Gastrocnemius medialis (tissue), 4 donors: ENCODE measurements around the gene CAPG.

Experiments
- CTCF ChIP-seq, 5 experiments: fragments of 450-650 bp in 3 of 5; fragments of 200-600 bp in 2 of 5; sonication (generic) in 2 of 5; IDR thresholded peaks in 4 of 5; conservative IDR thresholded peaks in 1 of 5; 1 replicate in 4 of 5; 2 replicates in 1 of 5; pipeline ENCODE4 v1.5.1; 2016 to 2019; ENCODE audit warnings: antibody characterized with exemption in 5 of 5, mild to moderate bottlenecking in 3 of 5, moderate library complexity in 3 of 5
- POLR2A ChIP-seq, 2 donors: fragments of 450-650 bp; IDR thresholded peaks; one replicate each; pipeline ENCODE4 v1.6.1; 2017; ENCODE audit warnings: antibody characterized with exemption in 2 of 2, mild to moderate bottlenecking in 2 of 2, moderate library complexity in 2 of 2

- TF ChIP-seq CTCF (IDR thresholded peaks at IDR 0.05 in 4 of 5, conservative IDR thresholded peaks at IDR 0.05 in 1 of 5) = no peak
- no peak for TF ChIP-seq POLR2A (IDR thresholded peaks at IDR 0.05)
Measured at GRCh38 chr2:85368921-85369320, 41.2 kb downstream of the CAPG start.
